Fibroblast of villous mesenchyme (primary cell): ENCODE measurements around the gene ANKRD11. TPM values are rescaled to one million over a fixed set of nuclear protein-coding genes. Genes with fewer than 3 reads are reported as not detected.

Source experiments
- DNase-seq: peaks from one replicate; pipeline ENCODE4 v3.0.0-alpha.2; 2010; ENCODE audit warnings: low read depth
- H3K4me3 ChIP-seq: 2 replicates; pipeline ENCODE4 v1.5.1; 2011; ENCODE audit warnings: low read depth, mild to moderate bottlenecking, low read length
- CTCF ChIP-seq: IDR thresholded peaks from 2 replicates; pipeline ENCODE4 v1.5.1; 2012; ENCODE audit warnings: low read depth, mild to moderate bottlenecking, low read length; ENCODE audit not compliant: insufficient read depth
- total RNA-seq: library from RNA; depleted of rRNA; stranded (reverse); fragments of >200 nt; gene quantifications from 2 replicates; pipeline ENCODE4 v1.2.3, GENCODE V29; 2012

Gene ANKRD11
- total RNA-seq, 1 donor = 69.5 TPM

GRCh38 chr16:89283449-89283848 lies 206.9 kb downstream of the ANKRD11 start:
- TF ChIP-seq CTCF = no peak
- no peak for DNase-seq
- H3K4me3 ChIP-seq = no peak overlapping the region

GRCh38 chr16:89282523-89282922 lies 207.8 kb downstream of the ANKRD11 start:
- no peak overlapping the region for H3K4me3 ChIP-seq
- TF ChIP-seq CTCF = no peak
- no peak for DNase-seq

- TF ChIP-seq CTCF = no peak
- no peak for DNase-seq
- H3K4me3 ChIP-seq = no peak overlapping the region
These were observed 208.5 kb downstream of the ANKRD11 start for GRCh38 chr16:89281829-89282228.

GRCh38 chr16:89281189-89281577 lies 209.2 kb downstream of the ANKRD11 start:
- TF ChIP-seq CTCF = no peak
- H3K4me3 ChIP-seq = no peak overlapping the region
- no peak for DNase-seq

- H3K4me3 ChIP-seq = no peak overlapping the region
- no peak for DNase-seq
- no peak for TF ChIP-seq CTCF
These were observed 209.7 kb downstream of the ANKRD11 start for GRCh38 chr16:89280546-89281188.

GRCh38 chr16:89279666-89280481 lies 210.5 kb downstream of the ANKRD11 start:
- DNase-seq = no peak
- H3K4me3 ChIP-seq = no peak overlapping the region
- TF ChIP-seq CTCF = no peak
